Measurements from ENCODE around the gene NOCT.

DNA sequence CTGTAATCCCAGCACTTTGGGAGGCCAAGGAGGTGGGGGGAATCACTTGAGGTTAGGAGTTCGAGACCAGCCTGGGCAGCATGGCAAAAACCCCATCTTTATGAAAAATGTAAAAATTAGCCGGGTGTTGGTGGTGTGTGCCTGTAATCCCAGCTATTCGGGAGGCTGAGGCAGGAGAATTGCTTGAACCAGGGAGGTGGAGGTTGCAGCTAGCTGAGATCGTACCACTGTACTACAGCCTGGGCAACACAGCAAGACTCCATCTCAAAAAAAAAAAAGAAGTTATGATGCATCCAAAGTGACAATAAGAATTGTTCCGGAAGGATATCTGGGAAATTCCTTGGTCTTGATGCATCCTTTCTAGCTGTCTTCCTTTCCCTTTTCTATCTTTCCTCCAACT lies 7.3 kb downstream of the NOCT start:
- TF ChIP-seq, protein P1, sequence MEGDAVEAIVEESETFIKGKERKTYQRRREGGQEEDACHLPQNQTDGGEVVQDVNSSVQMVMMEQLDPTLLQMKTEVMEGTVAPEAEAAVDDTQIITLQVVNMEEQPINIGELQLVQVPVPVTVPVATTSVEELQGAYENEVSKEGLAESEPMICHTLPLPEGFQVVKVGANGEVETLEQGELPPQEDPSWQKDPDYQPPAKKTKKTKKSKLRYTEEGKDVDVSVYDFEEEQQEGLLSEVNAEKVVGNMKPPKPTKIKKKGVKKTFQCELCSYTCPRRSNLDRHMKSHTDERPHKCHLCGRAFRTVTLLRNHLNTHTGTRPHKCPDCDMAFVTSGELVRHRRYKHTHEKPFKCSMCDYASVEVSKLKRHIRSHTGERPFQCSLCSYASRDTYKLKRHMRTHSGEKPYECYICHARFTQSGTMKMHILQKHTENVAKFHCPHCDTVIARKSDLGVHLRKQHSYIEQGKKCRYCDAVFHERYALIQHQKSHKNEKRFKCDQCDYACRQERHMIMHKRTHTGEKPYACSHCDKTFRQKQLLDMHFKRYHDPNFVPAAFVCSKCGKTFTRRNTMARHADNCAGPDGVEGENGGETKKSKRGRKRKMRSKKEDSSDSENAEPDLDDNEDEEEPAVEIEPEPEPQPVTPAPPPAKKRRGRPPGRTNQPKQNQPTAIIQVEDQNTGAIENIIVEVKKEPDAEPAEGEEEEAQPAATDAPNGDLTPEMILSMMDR (IDR thresholded peaks at IDR 0.05 in 8 of 11, conservative IDR thresholded peaks at IDR 0.05 in 3 of 11) = no peak
- TF ChIP-seq POLR2A (IDR thresholded peaks at IDR 0.05) = no peak

Measured in spleen (tissue), 7 donors.